Prostate gland (tissue), 2 donors: Measurements from ENCODE around the gene MFSD6. TPM values are rescaled to one million over a fixed set of nuclear protein-coding genes. Genes with fewer than 3 reads are reported as not detected.

Experiments used
- DNase-seq: peaks from one replicate; pipeline ENCODE4 v3.0.0-alpha.2; 2019; ENCODE audit warnings: low spot score
- H3K27ac ChIP-seq, 2 donors: fragments of 200-600 bp; sonication (generic); 2 replicates each; pipeline ENCODE4 v1.5.1; 2017 to 2019
- H3K27me3 ChIP-seq: fragments of 200-600 bp; sonication (generic); replicated peaks from 2 replicates; pipeline ENCODE4 v1.5.1; 2019; ENCODE audit not compliant: insufficient read depth
- H3K36me3 ChIP-seq, 2 donors: fragments of 200-600 bp; sonication (generic); 1 replicate in 1 of 2; 2 replicates in 1 of 2; pipeline versions ENCODE4 v1.5.1 to v1.8.1; 2017 to 2019
- H3K4me1 ChIP-seq: fragments of 200-600 bp; sonication (generic); replicated peaks from 2 replicates; pipeline ENCODE4 v1.5.1; 2019
- H3K4me3 ChIP-seq, 2 donors: fragments of 200-600 bp; sonication (generic); 2 replicates each; pipeline ENCODE4 v1.5.1; 2017 to 2019
- H3K9me3 ChIP-seq: fragments of 200-600 bp; sonication (generic); 2 replicates; pipeline ENCODE4 v1.5.1; 2017
- CTCF ChIP-seq, 4 experiments: fragments of 200-600 bp in 2 of 4; fragments of 450-650 bp in 2 of 4; sonication (generic) in 2 of 4; IDR thresholded peaks; 1 replicate in 3 of 4; 2 replicates in 1 of 4; pipeline ENCODE4 v1.5.1; 2016 to 2019; ENCODE audit warnings: antibody characterized with exemption in 4 of 4, mild to moderate bottlenecking in 2 of 4, moderate library complexity in 2 of 4
- POLR2A ChIP-seq: fragments of 450-650 bp; IDR thresholded peaks from one replicate; pipeline ENCODE4 v1.6.1; 2016; ENCODE audit warnings: antibody characterized with exemption, mild to moderate bottlenecking
- POLR2AphosphoS5 ChIP-seq: sonication (generic); formaldehyde crosslinking; IDR thresholded peaks from one replicate; pipeline ENCODE4 v1.6.1; 2017; ENCODE audit warnings: antibody characterized with exemption
- WGBS: methylation state at CpG from one replicate; pipeline ENCODE4 v1.1.5; 2018; 5-methylcytosine and 5-hydroxymethylcytosine counted together
- intact Hi-C: fragments of 100-400 bp; cut with DNase I; formaldehyde crosslinking; loops from one replicate; pipeline ENCODE4 v1.14.2; 2022
- total RNA-seq, 2 donors: library from RNA; depleted of rRNA; stranded (reverse); fragments of >200 nt; gene quantifications; one replicate each; pipeline ENCODE4 v1.1.0, GENCODE V29; 2016

Gene MFSD6
- total RNA-seq, 2 donors from 2014 or later: 89.1 to 114 TPM

- intact Hi-C loops: loop anchor here (10.0 kb wide), 1 partner anchor 429 kb away; no protein-coding TSS in a partner anchor
- Histone ChIP-seq H3K4me1 (no peaks in the 10 kb centered on the region), H3K4me3 (no peak overlapping the region), H3K36me3 (no peaks in the 10 kb centered on the region), H3K27me3 (no peaks in the 10 kb centered on the region), H3K9me3 (no peaks in the 10 kb centered on the region), H3K27ac (no peak overlapping the region)
- no peak for TF ChIP-seq POLR2AphosphoS5
- no peak for TF ChIP-seq POLR2A
- no peak for TF ChIP-seq CTCF (IDR thresholded peaks at IDR 0.05)
- DNase-seq: no peak
These were observed 32.1 kb upstream of the MFSD6 start for GRCh38 chr2:190376083-190376482.

DNA sequence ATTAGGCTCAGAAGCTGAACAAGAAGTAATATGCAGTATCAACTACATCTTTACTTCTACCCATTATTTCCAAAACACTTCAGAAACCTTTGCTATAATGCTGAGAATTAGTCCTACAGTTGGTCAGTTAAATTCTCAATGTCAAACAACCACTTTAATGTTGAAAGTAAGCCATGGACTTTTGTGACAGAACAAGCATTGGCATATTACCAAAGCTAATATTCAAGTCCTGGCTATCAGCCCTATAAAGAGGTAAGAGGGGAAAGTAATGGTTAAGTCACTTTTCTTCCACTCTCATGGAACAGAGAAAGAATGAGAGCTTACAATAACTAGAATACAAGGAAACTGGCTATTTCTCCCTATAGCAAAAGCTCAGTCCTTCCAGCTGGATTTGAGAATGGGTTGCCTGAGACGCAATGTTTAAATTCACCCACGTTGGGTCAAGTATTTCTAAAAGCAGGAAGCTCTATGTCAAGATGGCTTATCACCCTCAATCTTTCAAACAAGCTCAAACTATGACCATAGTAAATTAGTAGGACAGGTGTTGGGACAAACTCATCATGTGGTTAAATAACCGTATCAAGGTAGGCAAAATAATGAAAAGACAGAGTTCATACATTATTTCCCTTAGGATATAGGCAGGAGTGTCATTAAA lies 31.4 kb upstream of the MFSD6 start:
- TF ChIP-seq CTCF (IDR thresholded peaks at IDR 0.05) (no peak), POLR2AphosphoS5 (no peak), POLR2A (no peak)
- DNase-seq: no peak
- H3K9me3 ChIP-seq: no peaks in the 10 kb centered on the region

DNA sequence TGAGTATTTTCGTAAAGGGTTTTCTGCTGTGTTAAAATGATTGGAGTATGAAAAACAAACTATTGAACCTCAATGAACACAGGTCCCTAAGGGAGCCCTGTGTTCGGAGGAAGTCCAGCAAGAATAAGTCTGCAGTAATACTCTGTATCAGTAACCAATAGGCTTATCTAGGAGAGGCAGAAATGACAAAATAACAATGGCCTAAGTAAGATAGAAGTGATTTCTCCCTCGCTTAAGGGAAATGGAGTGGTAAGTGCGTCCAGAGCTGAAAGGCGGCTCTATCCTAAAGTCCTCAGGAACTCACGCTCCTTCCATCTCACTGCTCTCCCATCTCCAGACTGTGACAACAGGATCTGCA lies 29.3 kb upstream of the MFSD6 start:
- Histone ChIP-seq H3K4me1 (no peaks in the 10 kb centered on the region), H3K4me3 (no peak overlapping the region), H3K27me3 (no peaks in the 10 kb centered on the region), H3K9me3 (no peaks in the 10 kb centered on the region), H3K27ac (no peak overlapping the region), H3K36me3 (no peaks in the 10 kb centered on the region)
- intact Hi-C loops: loop anchor here (10.0 kb wide), 1 partner anchor 426 kb away; no protein-coding TSS in a partner anchor
- DNase-seq: no peak
- 96% methylated on average over 6 of the region's 6 CpGs for WGBS
- TF ChIP-seq CTCF (IDR thresholded peaks at IDR 0.05): no peak
- TF ChIP-seq POLR2AphosphoS5: no peak
- TF ChIP-seq POLR2A: no peak

More for the DNA sequence above, 31.4 kb upstream of the MFSD6 start:
- Histone ChIP-seq H3K27ac (no peak overlapping the region), H3K4me3 (no peak overlapping the region), H3K36me3 (no peaks in the 10 kb centered on the region), H3K4me1 (no peaks in the 10 kb centered on the region), H3K27me3 (no peaks in the 10 kb centered on the region)
- 44% methylated on average over 3 of the region's 3 CpGs for WGBS
- intact Hi-C loops: loop anchor here (10.0 kb wide), 1 partner anchor 428 kb away; no protein-coding TSS in a partner anchor

DNA sequence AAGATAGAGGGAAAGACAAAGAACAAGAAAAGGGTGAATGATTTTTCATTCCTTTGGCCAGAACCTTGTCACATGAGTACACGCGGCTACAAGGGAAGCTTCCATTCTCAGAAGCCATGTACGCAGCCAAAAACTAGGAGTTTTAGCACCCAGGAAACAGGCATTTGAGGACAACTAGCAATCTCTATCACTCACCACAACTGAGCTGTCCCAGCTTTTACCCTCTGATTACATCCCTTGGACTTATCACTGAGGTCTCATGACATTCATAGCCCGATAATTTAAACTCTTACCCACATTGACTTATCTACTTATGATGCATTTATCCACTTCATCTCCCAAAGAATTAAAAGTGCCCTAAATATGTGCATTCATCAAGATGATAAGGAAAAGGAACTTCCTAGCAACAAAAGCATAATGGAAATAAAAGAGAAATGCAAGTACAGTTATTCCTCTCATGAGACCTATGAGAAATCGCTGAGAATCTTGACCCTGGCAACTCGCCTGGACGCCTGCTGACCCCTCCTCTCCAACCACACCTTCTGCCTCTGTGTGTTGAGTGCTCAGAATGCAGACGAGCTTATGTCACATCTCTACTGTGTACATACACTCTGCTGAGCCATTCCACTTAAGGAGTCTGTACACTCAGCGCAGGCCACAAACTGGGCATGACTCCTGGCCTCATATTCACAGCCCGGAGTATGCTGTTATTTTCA lies 28.7 kb upstream of the MFSD6 start:
- intact Hi-C loops: loop anchor here (10.0 kb wide), 1 partner anchor 425 kb away; no protein-coding TSS in a partner anchor
- TF ChIP-seq CTCF (IDR thresholded peaks at IDR 0.05): no peak
- TF ChIP-seq POLR2A: no peak
- TF ChIP-seq POLR2AphosphoS5: no peak
- no peak for DNase-seq
- Histone ChIP-seq H3K4me1 (no peaks in the 10 kb centered on the region), H3K27me3 (no peaks in the 10 kb centered on the region), H3K27ac (no peak overlapping the region), H3K9me3 (no peaks in the 10 kb centered on the region), H3K4me3 (no peak overlapping the region), H3K36me3 (no peaks in the 10 kb centered on the region)
- 64% methylated on average over 10 of the region's 10 CpGs for whole genome bisulfite sequencing
